Fibroblast of mammary gland (primary cell): ENCODE measurements around the gene DMRTC1B.
"Not testable (repeated sequence)": the region's sequence is repeated elsewhere in the genome, so short reads cannot be mapped to it uniquely, and the experiment has no call there.

Experiments used
- DNase-seq: peaks from one replicate; pipeline ENCODE4 v3.0.0-alpha.2; 2010; ENCODE audit warnings: low read depth
- H3K4me3 ChIP-seq: 2 replicates; pipeline ENCODE4 v1.5.1; 2011; ENCODE audit warnings: low read depth, mild to moderate bottlenecking, low read length, moderate library complexity; ENCODE audit not compliant: control insufficient read depth

The DMRTC1B gene

GRCh38 chrX:72837532-72837931, 60.8 kb downstream of the DMRTC1B start:
- DNase-seq, H3K4me3 ChIP-seq: not testable (repeated sequence)

DNA sequence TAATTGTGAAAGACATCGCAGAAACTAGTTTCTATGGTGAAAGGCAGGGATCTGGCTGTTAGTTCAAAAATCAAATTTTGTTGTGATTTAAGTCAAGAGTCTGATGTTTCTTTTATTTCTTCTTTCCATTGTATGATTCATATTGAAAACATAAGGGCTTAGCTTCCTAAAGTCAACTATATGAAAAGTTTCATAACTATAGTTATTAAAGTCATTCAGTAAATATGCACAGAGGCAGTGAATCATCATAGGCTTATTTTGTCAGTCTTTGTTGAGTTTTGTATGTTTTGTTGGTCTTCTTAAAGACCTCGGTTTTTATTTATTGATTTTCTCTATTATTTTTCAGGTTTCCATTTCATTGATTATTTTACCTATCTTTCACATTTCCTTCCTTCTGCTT, 106.2 kb downstream of the DMRTC1B start:
- DNase-seq, H3K4me3 ChIP-seq: not testable (repeated sequence)

GRCh38 chrX:72889740-72890139, 113.0 kb downstream of the DMRTC1B start:
- not testable (repeated sequence) for DNase-seq, H3K4me3 ChIP-seq
